HG03039 (cell line): ENCODE results near the gene ERCC5.

Experiments used
- ATAC-seq: cut with Tn5 transposase; IDR thresholded peaks from one replicate; pipeline ENCODE4 v1.9.1; 2021; ENCODE audit warnings: mild to moderate bottlenecking, moderate library complexity; ENCODE audit not compliant: unreplicated experiment

ERCC5 gene

DNA sequence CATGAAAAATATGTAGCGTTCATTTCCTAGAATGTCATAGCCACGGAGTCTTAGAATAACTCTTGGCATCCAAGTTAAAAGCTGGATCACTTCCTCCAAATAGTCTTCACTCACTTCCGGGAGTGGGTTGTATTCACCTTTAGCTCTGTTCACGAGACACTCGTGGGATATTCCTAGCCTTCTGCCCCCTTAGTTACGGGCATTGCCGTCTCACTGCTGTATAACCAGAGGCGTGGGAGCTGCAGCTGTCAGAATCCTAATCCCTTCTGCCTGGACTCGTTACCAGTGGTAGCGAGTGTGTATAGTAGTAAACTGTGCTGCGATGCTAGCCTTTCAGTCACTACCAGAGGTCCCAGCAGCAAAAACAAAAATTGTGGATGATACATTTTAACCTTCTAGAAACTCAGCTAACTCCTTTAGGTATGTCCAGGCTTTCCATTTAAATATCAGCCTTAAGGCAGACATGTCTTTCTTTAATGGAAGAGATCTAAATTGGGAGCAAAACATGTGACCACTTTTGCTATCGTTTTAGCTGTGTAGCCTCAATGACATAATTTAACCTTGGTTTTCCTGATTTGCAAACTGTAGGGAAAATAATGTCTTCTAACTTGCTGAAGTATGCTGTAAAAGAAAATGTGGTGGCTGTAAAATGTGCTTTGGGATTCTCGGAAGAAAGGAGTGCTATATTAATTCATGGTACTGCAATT is 34.1 kb downstream of the ERCC5 start:
- no peak for ATAC-seq

- ATAC-seq: no peak
These were observed 36.2 kb downstream of the ERCC5 start for GRCh38 chr13:102881819-102882686.

DNA sequence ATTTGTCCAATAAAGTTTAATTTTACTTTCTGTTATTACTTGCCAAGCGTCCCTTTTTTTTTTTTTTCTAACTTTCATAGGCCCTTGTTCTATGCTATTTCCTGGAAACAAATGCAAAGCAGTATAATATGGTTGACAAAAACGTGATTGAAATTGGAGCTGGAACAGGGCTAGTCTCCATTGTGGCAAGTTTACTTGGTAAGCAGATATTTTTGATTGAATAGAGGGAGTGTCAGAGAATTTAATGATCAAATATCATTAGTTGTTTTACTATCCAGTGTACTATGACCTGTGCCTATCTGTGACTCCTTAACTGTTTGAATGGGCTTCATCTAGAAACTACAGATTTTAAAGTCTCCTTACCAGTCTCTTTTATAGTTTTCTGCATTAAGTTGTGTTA is 46.7 kb downstream of the ERCC5 start:
- ATAC-seq: no peak

DNA sequence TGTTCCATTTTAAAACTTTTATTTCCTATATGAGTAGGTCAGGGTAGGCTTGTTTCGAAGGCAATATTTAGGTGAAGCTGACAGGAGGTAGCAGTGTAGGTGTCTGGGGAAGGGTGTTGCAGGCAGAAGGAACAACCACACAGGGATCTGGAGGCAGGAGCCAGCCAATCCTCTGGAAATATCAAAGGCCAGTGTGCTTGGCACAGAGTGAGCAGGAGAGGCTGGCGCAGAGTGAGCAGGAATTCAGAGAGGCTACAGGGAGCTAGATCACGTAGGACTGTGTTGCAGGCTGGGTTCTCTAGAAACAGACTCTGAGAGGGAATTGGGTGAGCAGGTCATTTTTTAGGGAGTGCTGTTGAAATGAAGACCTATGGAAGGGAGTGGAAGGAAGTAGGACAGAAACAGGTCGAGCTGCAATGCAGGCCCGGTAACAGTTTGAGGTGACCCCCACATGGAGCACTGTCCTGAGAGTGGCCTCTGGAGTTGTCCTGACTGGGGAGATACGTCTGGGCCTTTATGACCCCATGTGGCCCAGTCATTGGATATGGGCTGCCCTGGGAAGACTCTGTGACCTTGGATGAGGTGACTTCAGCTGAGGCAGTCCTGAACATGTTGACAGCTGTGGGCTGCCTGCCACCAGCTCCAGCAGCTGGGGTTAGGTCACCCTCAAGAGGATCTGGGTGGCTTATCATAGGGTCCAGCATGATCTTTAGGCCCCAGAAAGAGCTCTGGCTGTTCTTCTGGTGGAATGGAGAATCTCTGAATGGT is 51.7 kb downstream of the ERCC5 start:
- no peak for ATAC-seq

DNA sequence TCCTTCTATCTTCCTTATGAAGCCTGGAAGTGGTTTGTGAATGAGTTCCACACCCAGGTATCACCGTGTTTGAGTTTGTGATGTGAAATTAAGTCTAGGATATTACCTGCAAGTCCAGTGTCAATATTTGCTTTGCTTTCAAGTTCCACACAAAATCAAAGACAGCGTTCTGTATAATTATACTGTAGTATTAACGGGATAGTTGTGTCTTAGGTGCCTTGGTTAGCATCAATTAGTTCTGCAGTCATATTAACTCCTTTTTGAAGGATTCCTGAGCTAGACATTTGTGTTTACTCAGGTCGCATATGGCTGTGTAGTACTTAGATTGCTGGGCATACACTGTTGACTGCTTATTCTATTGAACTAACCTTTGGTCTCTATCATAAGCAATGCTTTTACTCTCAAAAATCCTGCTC is 54.4 kb downstream of the ERCC5 start:
- no peak for ATAC-seq

GRCh38 chr13:102901056-102901455 is 55.2 kb downstream of the ERCC5 start:
- no peak for ATAC-seq

- no peak for ATAC-seq
These were observed 55.9 kb downstream of the ERCC5 start for GRCh38 chr13:102901615-102902305.

DNA sequence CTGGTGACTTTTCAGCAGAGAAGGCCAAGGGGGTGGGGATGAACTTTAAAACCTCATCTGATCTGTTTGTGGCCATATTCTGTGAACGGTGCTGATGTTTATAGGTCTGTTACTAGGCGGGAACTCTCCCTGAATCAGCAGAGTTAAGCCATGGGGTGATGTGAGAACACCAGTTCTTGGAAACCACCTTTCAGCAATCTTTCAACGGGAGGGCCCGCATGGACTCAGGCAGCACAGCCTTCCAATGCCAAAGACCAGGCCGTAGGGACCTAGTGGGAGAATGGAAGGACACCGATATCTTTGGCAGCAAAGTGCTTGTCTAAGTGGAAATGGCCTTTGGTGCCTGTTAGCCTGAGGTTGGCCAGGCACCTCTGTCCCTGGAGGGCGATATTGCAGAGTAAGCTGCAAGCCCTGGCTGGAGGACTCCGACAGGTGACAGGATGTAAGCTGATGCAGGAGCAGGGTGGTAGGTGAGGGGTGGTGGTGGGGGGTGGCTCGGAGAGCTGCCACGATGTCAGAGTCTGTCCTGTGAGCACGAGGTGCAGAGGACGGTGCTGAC is 57.0 kb downstream of the ERCC5 start:
- ATAC-seq: no peak

DNA sequence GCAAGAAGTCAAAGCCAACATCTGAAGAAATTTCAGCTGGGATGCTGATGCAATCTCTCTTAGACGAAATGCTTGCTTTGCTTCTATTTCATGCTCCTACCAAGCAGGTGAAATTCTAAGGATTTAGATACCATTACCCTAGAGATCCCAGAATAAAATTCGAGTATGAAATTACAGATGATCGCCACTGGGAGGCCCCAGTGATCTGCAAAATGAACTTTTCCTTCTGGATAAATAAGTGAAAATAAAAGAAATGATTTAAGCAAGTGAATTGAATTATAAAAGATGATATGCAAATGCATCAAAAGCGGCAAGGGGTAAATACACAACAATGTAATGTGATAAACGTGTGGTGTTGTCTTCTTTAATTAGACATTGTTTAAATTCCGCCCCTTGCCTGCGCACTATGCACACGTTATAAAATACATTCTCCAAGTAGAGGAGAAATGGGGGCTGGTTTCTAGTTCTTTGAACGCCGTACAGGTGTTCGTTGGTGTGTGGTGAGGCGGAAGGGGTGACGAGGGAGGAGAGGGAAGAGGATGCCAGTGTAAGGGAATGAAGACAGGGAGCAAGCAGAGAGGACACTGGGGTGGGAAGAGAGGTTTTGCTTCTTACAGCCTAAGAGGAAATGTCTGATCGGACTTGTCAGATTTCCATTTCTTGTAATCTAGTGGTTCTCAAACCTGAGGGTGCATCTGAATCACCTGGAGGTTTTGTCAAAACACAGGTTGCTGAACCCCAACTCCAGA is 58.0 kb downstream of the ERCC5 start:
- no peak for ATAC-seq

DNA sequence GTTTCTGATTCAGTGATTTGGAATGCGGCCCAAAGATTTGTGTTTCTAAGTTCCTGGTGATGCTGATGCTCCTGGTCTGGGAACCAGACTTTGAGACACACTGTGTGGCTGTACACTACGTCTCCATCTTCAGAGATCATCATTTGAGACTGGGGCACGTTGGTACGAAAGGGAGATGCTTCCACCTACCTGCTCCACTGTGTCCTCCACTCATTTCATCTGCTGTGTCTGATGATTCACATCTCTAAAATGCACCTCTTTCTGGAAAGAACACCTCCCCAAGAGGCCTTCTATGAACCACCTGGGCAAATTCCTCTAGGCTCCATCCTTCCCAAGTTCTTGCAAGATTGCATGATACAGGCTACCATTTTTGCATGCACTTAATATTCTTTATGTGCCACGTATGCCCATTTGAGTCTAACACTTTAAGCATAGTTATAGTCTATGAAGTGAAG is 58.6 kb downstream of the ERCC5 start:
- ATAC-seq: no peak

- ATAC-seq: no peak
These were observed 60.3 kb downstream of the ERCC5 start for GRCh38 chr13:102905905-102906771.

DNA sequence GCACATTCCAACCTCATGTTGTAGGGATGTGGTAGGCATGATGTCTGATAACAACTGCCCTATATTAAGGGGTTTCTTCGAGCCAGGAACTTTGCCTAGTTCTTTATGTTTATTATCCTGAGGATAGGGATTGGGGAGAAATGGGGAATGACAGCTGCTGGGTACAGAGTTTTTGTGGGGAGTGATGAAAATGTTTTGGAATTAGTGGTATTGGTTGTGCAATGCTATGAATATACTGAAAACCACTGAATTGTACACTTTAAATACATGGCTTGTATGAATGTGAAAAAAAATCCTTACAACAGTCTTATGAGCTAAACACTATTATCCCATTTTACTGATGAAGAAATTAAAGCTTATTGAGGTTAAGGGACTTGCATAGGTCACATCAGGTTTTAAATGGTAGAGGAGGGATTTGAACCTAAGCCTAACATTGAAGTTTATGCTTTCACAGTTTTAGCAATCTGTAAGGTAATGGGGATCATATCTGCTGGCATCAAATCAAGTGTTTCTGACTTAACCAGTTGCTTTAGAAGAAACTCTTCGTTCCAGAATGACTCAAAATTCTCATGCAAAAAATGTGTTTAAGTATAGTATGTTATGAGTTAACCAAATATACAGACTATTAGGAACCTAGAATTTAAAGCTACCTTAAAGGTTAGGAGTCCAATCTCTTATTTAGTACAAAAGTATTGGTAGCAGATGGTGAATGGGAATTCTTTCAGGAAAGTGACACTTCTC is 61.4 kb downstream of the ERCC5 start:
- ATAC-seq: peak; percentile 74

DNA sequence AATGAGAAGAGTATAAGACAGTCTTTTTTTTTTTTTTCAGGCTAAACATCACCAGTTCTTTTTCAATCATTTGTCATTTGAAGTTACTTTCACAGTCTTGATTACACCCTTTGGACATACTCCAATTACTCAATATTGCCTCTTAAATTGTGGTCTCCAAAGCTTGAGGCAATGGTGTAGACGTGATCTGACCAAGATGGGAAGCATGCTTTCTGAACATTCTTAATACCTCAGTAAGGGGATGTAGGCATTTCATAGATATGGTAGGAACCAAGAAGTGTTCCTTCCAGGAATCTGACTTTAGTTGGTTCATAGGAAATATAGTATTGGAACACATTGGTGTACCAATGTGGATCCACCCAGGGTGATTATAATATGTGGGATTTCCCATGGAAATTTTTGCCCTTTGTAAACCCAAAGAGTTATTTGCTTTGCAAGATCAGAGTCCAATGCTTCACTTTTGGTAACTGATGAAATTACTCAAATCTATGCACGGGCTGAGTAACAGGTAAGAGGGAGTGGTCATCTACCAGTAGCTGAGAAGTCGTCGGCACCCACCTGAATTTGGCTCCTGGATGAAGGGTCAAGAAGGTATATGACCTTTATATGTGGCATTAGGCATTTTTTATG is 62.2 kb downstream of the ERCC5 start:
- no peak for ATAC-seq

GRCh38 chr13:102909971-102910370 is 64.1 kb downstream of the ERCC5 start:
- no peak for ATAC-seq

DNA sequence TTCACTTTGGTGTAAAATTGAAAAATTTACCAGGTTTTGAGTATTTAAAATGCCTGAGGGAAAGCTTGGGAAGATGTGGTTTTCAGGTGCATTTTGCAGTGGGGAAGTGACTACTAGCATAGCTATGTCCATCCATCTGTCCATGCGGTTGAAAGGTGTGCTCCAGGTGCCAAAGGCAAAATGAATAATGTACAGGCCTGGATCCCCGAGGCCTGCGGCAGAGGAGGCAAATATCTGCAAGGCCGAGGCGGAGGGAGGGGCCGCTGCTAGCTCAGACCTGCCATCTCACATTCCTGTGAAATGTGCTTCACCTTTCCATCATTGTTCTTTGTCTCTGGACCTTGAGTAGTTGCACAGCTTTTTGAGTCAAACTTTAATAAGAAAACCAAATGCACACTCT is 65.5 kb downstream of the ERCC5 start:
- no peak for ATAC-seq

- no peak for ATAC-seq
These were observed 66.8 kb downstream of the ERCC5 start for GRCh38 chr13:102912599-102912998.

- no peak for ATAC-seq
These were observed 68.1 kb downstream of the ERCC5 start for GRCh38 chr13:102913914-102914313.
